ENCODE results near the gene PYGO2.
A peak's percentile ranks its signal among the peaks of the same experiment; 100 is the strongest.

The PYGO2 gene

DNA sequence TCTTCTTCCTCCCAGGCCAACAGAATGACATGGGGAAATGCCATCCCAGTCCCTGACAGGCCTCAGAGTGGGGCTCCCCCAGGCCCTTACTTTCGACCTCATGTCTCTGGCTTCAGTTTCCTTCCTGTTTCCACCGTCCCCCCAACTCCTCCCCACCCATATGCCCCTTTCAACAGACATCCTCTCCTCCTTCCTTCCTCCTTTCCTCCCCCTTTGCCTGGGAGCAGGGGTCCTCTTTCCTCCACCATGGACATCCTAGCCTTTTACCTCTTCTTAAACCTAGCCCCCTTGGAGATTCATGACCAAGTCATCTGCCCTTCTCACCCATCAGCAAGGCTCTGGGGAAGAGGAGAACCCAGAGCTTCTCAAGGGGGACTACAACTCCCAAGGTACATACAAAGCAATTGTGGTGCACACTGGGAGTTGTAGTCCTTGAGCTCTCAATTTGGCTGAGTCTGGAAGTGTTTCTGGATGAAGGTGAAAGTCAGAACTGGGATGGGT is 45.1 kb upstream of the PYGO2 start:
- Histone ChIP-seq H3K27me3 (ENCODE audit: low read depth, low read length) (no peaks in the 10 kb centered on the region), H3K4me1 (ENCODE audit: low read length) (peaks cover 57% of the 10 kb centered on the region), H3K9me3 (ENCODE audit: insufficient read depth, low read length) (no peaks in the 10 kb centered on the region), H3K9ac (ENCODE audit: low read length) (peak overlapping the region; percentile 96; the same call in 1 of the 2 replicates), H3K79me2 (ENCODE audit: low read length) (peaks cover 59% of the 10 kb centered on the region), H4K20me1 (ENCODE audit: insufficient read depth, low read length) (peaks cover 39% of the 10 kb centered on the region), H3K36me3 (replicated peaks; ENCODE audit: low read depth, low read length) (peaks cover 10% of the 10 kb centered on the region), H2AFZ (ENCODE audit: low read depth, low read length) (no peak overlapping the region), H3K4me2 (ENCODE audit: low read length) (peak overlapping the region; percentile 97), H3K27ac (ENCODE audit: low read length) (peak overlapping the region; percentile 92), H3K4me3 (ENCODE audit: low read length) (peak overlapping the region; percentile 93)
- TF ChIP-seq, protein P1, sequence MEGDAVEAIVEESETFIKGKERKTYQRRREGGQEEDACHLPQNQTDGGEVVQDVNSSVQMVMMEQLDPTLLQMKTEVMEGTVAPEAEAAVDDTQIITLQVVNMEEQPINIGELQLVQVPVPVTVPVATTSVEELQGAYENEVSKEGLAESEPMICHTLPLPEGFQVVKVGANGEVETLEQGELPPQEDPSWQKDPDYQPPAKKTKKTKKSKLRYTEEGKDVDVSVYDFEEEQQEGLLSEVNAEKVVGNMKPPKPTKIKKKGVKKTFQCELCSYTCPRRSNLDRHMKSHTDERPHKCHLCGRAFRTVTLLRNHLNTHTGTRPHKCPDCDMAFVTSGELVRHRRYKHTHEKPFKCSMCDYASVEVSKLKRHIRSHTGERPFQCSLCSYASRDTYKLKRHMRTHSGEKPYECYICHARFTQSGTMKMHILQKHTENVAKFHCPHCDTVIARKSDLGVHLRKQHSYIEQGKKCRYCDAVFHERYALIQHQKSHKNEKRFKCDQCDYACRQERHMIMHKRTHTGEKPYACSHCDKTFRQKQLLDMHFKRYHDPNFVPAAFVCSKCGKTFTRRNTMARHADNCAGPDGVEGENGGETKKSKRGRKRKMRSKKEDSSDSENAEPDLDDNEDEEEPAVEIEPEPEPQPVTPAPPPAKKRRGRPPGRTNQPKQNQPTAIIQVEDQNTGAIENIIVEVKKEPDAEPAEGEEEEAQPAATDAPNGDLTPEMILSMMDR (IDR thresholded peaks at IDR 0.05; ENCODE audit: low read depth, low read length) = no peak
- no peak for TF ChIP-seq EZH2phosphoT487 (IDR thresholded peaks at IDR 0.05; ENCODE audit: low read depth)

DNA sequence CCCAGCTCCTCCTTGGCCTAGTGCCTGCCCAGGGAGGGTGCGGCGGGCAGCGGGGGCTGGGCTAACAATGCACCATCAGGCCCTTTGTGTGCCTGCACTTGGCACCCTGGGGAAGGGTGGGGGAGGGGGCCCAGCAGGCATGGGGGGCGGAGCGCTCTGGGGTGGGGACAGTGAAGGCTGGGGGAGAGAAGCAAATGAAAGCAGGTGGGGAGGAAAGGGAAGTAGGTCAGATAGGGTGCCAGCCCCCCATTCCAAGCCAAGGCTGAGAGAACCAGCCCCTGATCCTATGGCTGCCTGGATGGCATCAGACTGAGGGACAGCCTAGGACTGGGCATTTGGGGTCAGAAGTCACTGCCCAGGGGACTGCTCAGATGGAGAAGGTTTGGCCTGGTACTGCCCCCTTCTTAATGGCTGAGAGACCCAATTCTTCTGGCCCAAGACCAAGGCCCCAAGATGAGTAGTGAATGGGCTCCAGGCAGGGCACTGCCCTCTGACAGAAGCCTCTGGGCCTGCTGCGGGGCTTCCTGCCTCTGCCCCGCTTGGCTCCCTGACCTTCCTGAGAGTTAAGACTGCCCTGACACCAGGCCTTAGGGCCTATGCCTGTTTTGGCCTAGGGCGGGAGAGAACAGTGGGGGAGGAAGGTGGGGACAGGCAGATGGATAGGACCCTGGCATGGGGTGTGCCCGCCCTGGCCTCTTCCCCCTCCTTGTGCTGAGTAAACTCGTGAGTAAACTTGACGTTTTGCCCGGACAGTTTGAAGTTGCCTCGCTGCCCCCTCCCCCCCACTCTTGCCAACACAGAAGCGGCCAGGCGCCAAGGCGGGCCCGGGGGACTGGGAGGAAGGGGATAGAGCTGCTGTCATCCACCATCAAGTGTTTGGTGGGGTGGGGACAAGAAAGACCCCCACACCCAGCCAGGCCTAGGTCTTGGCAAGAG is 43.8 kb upstream of the PYGO2 start:
- Histone ChIP-seq H3K27ac (ENCODE audit: low read length) (peak overlapping the region; percentile 92), H2AFZ (ENCODE audit: low read depth, low read length) (no peak overlapping the region), H3K4me3 (ENCODE audit: low read length) (peak overlapping the region; percentile 93), H3K27me3 (ENCODE audit: low read depth, low read length) (no peaks in the 10 kb centered on the region), H3K4me1 (ENCODE audit: low read length) (peaks cover 57% of the 10 kb centered on the region), H3K4me2 (ENCODE audit: low read length) (peak overlapping the region; percentile 97), H3K79me2 (ENCODE audit: low read length) (peaks cover 59% of the 10 kb centered on the region), H4K20me1 (ENCODE audit: insufficient read depth, low read length) (peaks cover 28% of the 10 kb centered on the region), H3K9ac (ENCODE audit: low read length) (peak overlapping the region; percentile 96), H3K36me3 (replicated peaks; ENCODE audit: low read depth, low read length) (peaks cover 10% of the 10 kb centered on the region), H3K9me3 (ENCODE audit: insufficient read depth, low read length) (no peaks in the 10 kb centered on the region)
- TF ChIP-seq, protein P1 (IDR thresholded peaks at IDR 0.05; ENCODE audit: low read depth, low read length) = no peak
- TF ChIP-seq EZH2phosphoT487 (IDR thresholded peaks at IDR 0.05; ENCODE audit: low read depth) = no peak

DNA sequence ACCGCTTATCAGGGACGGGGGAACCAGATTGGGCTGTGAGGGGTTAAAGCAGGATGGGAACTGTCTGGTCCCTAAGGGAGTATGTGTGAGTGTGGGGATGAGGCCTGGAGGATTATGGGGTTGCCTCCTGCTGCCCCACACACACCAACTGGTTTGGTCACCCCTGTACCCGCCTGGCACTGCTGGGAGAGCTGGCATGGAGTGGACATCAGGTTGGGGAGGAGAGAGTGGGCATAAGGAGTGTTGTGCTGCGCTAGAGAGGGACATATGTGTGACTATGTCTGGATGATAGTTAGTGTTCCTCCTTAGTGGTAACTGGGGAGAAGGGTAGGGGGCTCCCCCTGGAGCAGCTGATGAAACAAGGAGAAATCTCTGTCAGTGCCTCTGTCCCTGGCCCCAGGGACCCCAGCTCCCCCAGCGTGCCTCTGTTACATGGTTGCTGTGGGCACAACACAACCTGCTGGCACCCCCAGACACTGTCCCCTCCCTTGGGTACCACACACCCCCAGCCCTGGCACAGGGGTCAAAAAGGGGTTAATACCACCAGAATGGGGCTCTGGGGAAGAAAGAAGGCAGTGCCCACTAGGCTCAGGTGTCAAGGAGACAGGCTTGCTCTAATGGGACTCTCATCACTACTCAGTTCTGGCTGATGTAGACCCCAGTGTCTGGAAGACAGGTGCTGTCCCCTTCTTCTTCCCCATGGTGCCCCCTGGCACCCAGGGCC is 42.9 kb upstream of the PYGO2 start:
- Histone ChIP-seq H3K9me3 (ENCODE audit: insufficient read depth, low read length) (no peaks in the 10 kb centered on the region), H3K27me3 (ENCODE audit: low read depth, low read length) (no peaks in the 10 kb centered on the region), H3K79me2 (ENCODE audit: low read length) (peaks cover 59% of the 10 kb centered on the region), H3K9ac (ENCODE audit: low read length) (peak overlapping the region; percentile 96), H3K27ac (ENCODE audit: low read length) (peak overlapping the region; percentile 92), H3K36me3 (replicated peaks; ENCODE audit: low read depth, low read length) (peaks cover 10% of the 10 kb centered on the region), H4K20me1 (ENCODE audit: insufficient read depth, low read length) (peaks cover 24% of the 10 kb centered on the region), H2AFZ (ENCODE audit: low read depth, low read length) (no peak overlapping the region), H3K4me1 (ENCODE audit: low read length) (peaks cover 54% of the 10 kb centered on the region), H3K4me2 (ENCODE audit: low read length) (peak overlapping the region; percentile 97), H3K4me3 (ENCODE audit: low read length) (peak overlapping the region; percentile 93)
- TF ChIP-seq, protein P1 (IDR thresholded peaks at IDR 0.05; ENCODE audit: low read depth, low read length) = no peak
- TF ChIP-seq EZH2phosphoT487 (IDR thresholded peaks at IDR 0.05; ENCODE audit: low read depth) = no peak

All from OCI-LY3 (cell line).